ENCODE measurements around the gene NOSIP. TPM values are rescaled to one million over a fixed set of nuclear protein-coding genes. Genes with fewer than 3 reads are reported as not detected.

NOSIP gene
- polyA plus RNA-seq, 1 of the 3 experiments (the other 2 are of a cell fraction), result 128 TPM

DNA sequence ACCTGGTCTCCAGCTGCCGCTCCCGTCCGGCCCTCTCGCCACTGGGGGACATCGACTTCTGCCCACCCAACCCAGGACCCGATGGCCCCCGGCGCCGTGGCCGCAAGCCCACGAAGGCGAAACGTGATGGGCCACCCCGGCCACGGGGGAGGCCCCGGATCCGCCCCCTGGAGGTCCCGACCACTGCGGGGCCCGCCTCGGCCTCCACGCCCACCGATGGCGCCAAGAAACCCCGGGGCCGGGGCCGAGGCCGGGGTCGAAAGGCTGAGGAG is 17.3 kb upstream of the NOSIP start (continued):
- TF ChIP-seq FOXJ3 (CRISPR knock-in tag; IDR thresholded peaks at IDR 0.05), result no peak

DNA sequence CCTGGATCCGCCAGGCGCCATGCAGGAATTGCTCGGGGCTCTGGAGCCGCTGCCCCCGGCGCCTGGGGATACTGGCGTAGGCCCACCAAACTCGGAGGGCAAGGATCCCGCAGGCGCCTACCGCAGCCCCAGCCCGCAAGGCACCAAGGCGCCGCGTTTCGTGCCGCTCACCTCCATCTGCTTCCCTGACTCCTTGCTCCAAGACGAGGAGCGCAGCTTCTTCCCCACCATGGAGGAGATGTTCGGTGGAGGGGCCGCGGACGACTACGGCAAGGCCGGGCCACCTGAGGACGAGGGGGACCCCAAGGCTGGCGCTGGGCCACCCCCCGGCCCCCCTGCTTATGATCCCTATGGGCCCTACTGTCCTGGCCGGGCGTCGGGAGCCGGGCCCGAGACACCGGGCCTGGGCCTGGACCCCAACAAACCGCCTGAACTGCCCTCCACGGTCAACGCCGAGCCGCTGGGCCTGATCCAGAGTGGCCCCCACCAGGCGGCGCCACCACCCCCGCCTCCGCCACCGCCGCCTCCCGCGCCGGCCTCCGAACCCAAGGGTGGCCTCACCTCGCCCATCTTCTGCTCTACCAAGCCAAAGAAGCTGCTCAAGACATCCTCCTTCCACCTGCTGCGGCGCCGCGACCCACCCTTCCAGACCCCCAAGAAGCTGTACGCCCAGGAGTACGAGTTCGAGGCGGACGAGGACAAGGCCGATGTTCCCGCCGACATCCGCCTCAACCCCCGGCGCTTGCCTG is 16.8 kb upstream of the NOSIP start:
- Histone ChIP-seq H3K4me3 (ENCODE audit: low read depth in 2 of 2, low read length in 1 of 2) (no peak overlapping the region), H3K79me2 (ENCODE audit: insufficient read depth) (peaks cover 77% of the 10 kb centered on the region), H4K20me1 (ENCODE audit: insufficient read depth) (peaks cover 53% of the 10 kb centered on the region), H3K9me2 (no peaks in the 10 kb centered on the region), H3F3A (replicated peaks; ENCODE audit: insufficient read depth) (peaks cover 15% of the 10 kb centered on the region), H3K9me3 (no peaks in the 10 kb centered on the region), H2AFZ (ENCODE audit: low read depth) (no peak overlapping the region), H3K27me3 (ENCODE audit: insufficient read depth) (no peaks in the 10 kb centered on the region), H3K36me3 (replicated peaks in 1 of 2; ENCODE audit: control insufficient read depth in 1 of 2, insufficient read depth in 2 of 2, low read length in 1 of 2) (peaks cover 37 to 65% of the 10 kb centered on the region in 2 experiments), H3K9ac (no peak overlapping the region), H3K4me1 (ENCODE audit: control insufficient read depth in 1 of 2, insufficient read depth in 2 of 2, low read depth in 1 of 2, low read length in 1 of 2) (peaks cover 0 to 12% of the 10 kb centered on the region in 2 experiments; a peak in 1 of 4 replicates), H3K27ac (ENCODE audit: low read depth in 2 of 2, low read length in 1 of 2) (no peak overlapping the region), H3K4me2 (no peak overlapping the region)
- ChIA-PET POLR2A (interaction anchor here (0.7 kb wide), 1 partner anchor 19 kb away, joined by 3 read pairs; no protein-coding TSS in a partner anchor), CTCF (interaction anchor here (0.6 to 3.0 kb wide), 3 partner anchors 34 to 75 kb away, joined by 3 to 12 read pairs (median 8); no protein-coding TSS in a partner anchor)
- no peak for DNase-seq
- TF ChIP-seq, protein P1, sequence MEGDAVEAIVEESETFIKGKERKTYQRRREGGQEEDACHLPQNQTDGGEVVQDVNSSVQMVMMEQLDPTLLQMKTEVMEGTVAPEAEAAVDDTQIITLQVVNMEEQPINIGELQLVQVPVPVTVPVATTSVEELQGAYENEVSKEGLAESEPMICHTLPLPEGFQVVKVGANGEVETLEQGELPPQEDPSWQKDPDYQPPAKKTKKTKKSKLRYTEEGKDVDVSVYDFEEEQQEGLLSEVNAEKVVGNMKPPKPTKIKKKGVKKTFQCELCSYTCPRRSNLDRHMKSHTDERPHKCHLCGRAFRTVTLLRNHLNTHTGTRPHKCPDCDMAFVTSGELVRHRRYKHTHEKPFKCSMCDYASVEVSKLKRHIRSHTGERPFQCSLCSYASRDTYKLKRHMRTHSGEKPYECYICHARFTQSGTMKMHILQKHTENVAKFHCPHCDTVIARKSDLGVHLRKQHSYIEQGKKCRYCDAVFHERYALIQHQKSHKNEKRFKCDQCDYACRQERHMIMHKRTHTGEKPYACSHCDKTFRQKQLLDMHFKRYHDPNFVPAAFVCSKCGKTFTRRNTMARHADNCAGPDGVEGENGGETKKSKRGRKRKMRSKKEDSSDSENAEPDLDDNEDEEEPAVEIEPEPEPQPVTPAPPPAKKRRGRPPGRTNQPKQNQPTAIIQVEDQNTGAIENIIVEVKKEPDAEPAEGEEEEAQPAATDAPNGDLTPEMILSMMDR (IDR thresholded peaks at IDR 0.05), result 0 out of 2 replicates have a peak, but pooled peaks have one; percentile 8
- no peak for TF ChIP-seq MXI1 (IDR thresholded peaks at IDR 0.05; ENCODE audit: low read depth, low read length)
- WGBS (ENCODE audit: low lambda C conversion rate), result 98% methylated on average over 42 of the region's 65 CpGs

DNA sequence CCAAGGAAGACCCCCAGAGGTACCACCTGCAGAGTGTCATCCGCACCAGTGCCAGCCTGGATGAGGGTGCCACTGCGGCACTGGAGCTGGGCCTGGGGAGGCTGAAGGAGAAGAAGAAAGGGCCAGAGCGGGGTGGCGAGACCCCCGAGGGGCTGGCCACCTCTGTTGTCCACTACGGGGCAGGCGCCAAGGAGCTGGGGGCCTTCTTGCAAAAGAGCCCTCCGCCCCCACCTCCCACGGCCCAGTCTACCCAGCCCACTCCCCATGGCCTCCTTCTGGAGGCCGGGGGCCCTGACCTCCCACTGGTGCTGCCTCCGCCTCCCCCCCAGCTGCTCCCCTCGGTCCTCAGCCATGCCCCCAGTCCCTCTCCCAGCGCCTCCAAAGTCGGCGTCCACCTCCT is 16.1 kb upstream of the NOSIP start:
- H3K36me3 ChIP-seq (replicated peaks in 1 of 2; ENCODE audit: control insufficient read depth in 1 of 2, insufficient read depth in 2 of 2, low read length in 1 of 2), result peaks cover 32 to 59% of the 10 kb centered on the region in 2 experiments
- no peak overlapping the region for H2AFZ ChIP-seq (ENCODE audit: low read depth)
- 98% methylated on average over 12 of the region's 15 CpGs for WGBS (ENCODE audit: low lambda C conversion rate)
- H3K4me1 ChIP-seq (ENCODE audit: control insufficient read depth in 1 of 2, insufficient read depth in 2 of 2, low read depth in 1 of 2, low read length in 1 of 2), result peaks cover 0 to 12% of the 10 kb centered on the region in 2 experiments; a peak in 1 of 4 replicates
- H3K4me2 ChIP-seq, result no peak overlapping the region
- H3K9ac ChIP-seq, result no peak overlapping the region
- H3K27me3 ChIP-seq (ENCODE audit: insufficient read depth), result no peaks in the 10 kb centered on the region
- no peaks in the 10 kb centered on the region for H3K9me3 ChIP-seq
- peaks cover 20% of the 10 kb centered on the region for H3F3A ChIP-seq (replicated peaks; ENCODE audit: insufficient read depth)
- H3K79me2 ChIP-seq (ENCODE audit: insufficient read depth), result peaks cover 79% of the 10 kb centered on the region
- no peak overlapping the region for H3K4me3 ChIP-seq (ENCODE audit: low read depth in 2 of 2, low read length in 1 of 2)
- CTCF ChIA-PET, result interaction anchor here (0.9 to 1.8 kb wide), 2 partner anchors 76 to 81 kb away, joined by 3 to 8 read pairs; no protein-coding TSS in a partner anchor
- H3K9me2 ChIP-seq, result no peaks in the 10 kb centered on the region
- peaks cover 50% of the 10 kb centered on the region for H4K20me1 ChIP-seq (ENCODE audit: insufficient read depth)
- POLR2A ChIA-PET, result no interaction called here
- no peak for DNase-seq
- no peak overlapping the region for H3K27ac ChIP-seq (ENCODE audit: low read depth in 2 of 2, low read length in 1 of 2)
- TF ChIP-seq, protein P1 (IDR thresholded peaks at IDR 0.05), result no peak
- TF ChIP-seq RAD21 (IDR thresholded peaks at IDR 0.05; ENCODE audit: low read length) (no peak), SIN3A (IDR thresholded peaks at IDR 0.05; ENCODE audit: borderline replicate concordance, low read depth, low read length) (no peak), EP300 (IDR thresholded peaks at IDR 0.05; ENCODE audit: borderline replicate concordance in 1 of 2, low read depth in 1 of 2, low read length in 1 of 2) (no peak), FOSL2 (IDR thresholded peaks at IDR 0.05; ENCODE audit: borderline replicate concordance, low read depth) (no peak), RXRA (IDR thresholded peaks at IDR 0.05; ENCODE audit: borderline replicate concordance, low read depth) (no peak), NRF1 (IDR thresholded peaks at IDR 0.05; ENCODE audit: low read depth, low read length) (no peak), FOXJ3 (CRISPR knock-in tag; IDR thresholded peaks at IDR 0.05) (no peak), MEF2A (IDR thresholded peaks at IDR 0.05; ENCODE audit: borderline replicate concordance, low read depth) (no peak)
- TF ChIP-seq, protein P2, sequence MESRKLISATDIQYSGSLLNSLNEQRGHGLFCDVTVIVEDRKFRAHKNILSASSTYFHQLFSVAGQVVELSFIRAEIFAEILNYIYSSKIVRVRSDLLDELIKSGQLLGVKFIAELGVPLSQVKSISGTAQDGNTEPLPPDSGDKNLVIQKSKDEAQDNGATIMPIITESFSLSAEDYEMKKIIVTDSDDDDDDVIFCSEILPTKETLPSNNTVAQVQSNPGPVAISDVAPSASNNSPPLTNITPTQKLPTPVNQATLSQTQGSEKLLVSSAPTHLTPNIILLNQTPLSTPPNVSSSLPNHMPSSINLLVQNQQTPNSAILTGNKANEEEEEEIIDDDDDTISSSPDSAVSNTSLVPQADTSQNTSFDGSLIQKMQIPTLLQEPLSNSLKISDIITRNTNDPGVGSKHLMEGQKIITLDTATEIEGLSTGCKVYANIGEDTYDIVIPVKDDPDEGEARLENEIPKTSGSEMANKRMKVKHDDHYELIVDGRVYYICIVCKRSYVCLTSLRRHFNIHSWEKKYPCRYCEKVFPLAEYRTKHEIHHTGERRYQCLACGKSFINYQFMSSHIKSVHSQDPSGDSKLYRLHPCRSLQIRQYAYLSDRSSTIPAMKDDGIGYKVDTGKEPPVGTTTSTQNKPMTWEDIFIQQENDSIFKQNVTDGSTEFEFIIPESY (IDR thresholded peaks at IDR 0.05; ENCODE audit: borderline replicate concordance, low read depth), result no peak
- TF ChIP-seq, protein P3, sequence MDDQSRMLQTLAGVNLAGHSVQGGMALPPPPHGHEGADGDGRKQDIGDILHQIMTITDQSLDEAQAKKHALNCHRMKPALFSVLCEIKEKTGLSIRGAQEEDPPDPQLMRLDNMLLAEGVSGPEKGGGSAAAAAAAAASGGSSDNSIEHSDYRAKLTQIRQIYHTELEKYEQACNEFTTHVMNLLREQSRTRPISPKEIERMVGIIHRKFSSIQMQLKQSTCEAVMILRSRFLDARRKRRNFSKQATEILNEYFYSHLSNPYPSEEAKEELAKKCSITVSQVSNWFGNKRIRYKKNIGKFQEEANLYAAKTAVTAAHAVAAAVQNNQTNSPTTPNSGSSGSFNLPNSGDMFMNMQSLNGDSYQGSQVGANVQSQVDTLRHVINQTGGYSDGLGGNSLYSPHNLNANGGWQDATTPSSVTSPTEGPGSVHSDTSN (IDR thresholded peaks at IDR 0.05), result no peak
- TF ChIP-seq, protein P4, sequence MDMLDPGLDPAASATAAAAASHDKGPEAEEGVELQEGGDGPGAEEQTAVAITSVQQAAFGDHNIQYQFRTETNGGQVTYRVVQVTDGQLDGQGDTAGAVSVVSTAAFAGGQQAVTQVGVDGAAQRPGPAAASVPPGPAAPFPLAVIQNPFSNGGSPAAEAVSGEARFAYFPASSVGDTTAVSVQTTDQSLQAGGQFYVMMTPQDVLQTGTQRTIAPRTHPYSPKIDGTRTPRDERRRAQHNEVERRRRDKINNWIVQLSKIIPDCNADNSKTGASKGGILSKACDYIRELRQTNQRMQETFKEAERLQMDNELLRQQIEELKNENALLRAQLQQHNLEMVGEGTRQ (IDR thresholded peaks at IDR 0.05; ENCODE audit: borderline replicate concordance, low read depth, low read length), result no peak
- TF ChIP-seq, protein P5, sequence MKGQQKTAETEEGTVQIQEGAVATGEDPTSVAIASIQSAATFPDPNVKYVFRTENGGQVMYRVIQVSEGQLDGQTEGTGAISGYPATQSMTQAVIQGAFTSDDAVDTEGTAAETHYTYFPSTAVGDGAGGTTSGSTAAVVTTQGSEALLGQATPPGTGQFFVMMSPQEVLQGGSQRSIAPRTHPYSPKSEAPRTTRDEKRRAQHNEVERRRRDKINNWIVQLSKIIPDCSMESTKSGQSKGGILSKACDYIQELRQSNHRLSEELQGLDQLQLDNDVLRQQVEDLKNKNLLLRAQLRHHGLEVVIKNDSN (IDR thresholded peaks at IDR 0.05; ENCODE audit: borderline replicate concordance, low read depth), result no peak
